Measurements from ENCODE around the gene SUPT4H1. TPM values are rescaled to one million over a fixed set of nuclear protein-coding genes. Genes with fewer than 3 reads are reported as not detected.

SUPT4H1 gene
- total and polyA plus RNA-seq, 9 of the 15 experiments (the other 6 are each of a cell fraction or from before 2014, with no cell fraction given): 62.1 to 320 (median 117) TPM

- Histone ChIP-seq H3K9me1 (ENCODE audit: control insufficient read depth, insufficient read depth, low read length) (peaks cover 3% of the 10 kb centered on the region), H3K36me3 (ENCODE audit: control insufficient read depth, insufficient read depth, low read length) (peaks cover 1% of the 10 kb centered on the region; the same call in 2 of the 3 replicates), H3K9ac (ENCODE audit: insufficient read depth in 1 of 2, low read depth in 2 of 2, low read length in 2 of 2) (peak overlapping the region in 1 of 2 experiments; percentile 23; a peak in 1 of 4 replicates), H3K4me1 (replicated peaks in 1 of 2; ENCODE audit: control insufficient read depth in 2 of 2, insufficient read depth in 2 of 2, low read length in 2 of 2) (peaks cover 17 to 59% of the 10 kb centered on the region in 2 experiments), H3K4me2 (ENCODE audit: insufficient read depth, low read length) (no peak overlapping the region), H3K27me3 (ENCODE audit: control insufficient read depth in 2 of 2, insufficient read depth in 2 of 2, low read length in 2 of 2) (no peaks in the 10 kb centered on the region), H3K4me3 (no peak overlapping the region), H3K27ac (ENCODE audit: extremely low read depth, low read depth, low read length) (no peak overlapping the region), H3K79me2 (ENCODE audit: control insufficient read depth, insufficient read depth, low read length) (peaks cover 20% of the 10 kb centered on the region), H3K9me3 (replicated peaks; ENCODE audit: control insufficient read depth, insufficient read depth, low read depth, low read length) (no peaks in the 10 kb centered on the region), H2AFZ (ENCODE audit: low read depth, low read length) (no peak overlapping the region), H4K20me1 (replicated peaks; ENCODE audit: control insufficient read depth, insufficient read depth, low read length) (peaks cover 13% of the 10 kb centered on the region)
- CTCF ChIA-PET (ENCODE audit: low intra/inter-chr PET ratio): no interaction called here
- DNase-seq (ENCODE audit: extremely low read depth in 1 of 4, low spot score in 3 of 4) (no peak), ATAC-seq (no peak), FAIRE-seq (no peak)
- POLR2A ChIA-PET: interaction anchor here (0.6 to 3.2 kb wide), 5 partner anchors 9 to 204 kb away, joined by 3 to 42 read pairs (median 8); no protein-coding TSS in a partner anchor
- intact Hi-C loops (cut with micrococcal nuclease): no loop called here
- in situ Hi-C loops (cut with MboI): no loop called here
- no TSS peak for BruUV-seq (replicated peaks)
- WGBS (ENCODE audit: insufficient coverage, low coverage, missing lambda C conversion rate): 74% methylated on average over 35 of the region's 66 CpGs
- TF ChIP-seq, protein P1, sequence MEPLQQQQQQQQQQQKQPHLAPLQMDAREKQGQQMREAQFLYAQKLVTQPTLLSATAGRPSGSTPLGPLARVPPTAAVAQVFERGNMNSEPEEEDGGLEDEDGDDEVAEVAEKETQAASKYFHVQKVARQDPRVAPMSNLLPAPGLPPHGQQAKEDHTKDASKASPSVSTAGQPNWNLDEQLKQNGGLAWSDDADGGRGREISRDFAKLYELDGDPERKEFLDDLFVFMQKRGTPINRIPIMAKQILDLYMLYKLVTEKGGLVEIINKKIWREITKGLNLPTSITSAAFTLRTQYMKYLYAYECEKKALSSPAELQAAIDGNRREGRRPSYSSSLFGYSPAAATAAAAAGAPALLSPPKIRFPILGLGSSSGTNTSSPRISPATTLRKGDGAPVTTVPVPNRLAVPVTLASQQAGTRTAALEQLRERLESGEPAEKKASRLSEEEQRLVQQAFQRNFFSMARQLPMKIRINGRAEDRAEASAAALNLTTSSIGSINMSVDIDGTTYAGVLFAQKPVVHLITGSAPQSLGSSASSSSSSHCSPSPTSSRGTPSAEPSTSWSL (CRISPR knock-in tag; IDR thresholded peaks at IDR 0.05; ENCODE audit: borderline replicate concordance): no peak
- TF ChIP-seq ZNF408 (CRISPR knock-in tag; IDR thresholded peaks at IDR 0.05; ENCODE audit: low read depth): no peak
- TF ChIP-seq THRA (IDR thresholded peaks at IDR 0.05): no peak
- TF ChIP-seq HMGN3 (IDR thresholded peaks at IDR 0.05; ENCODE audit: borderline replicate concordance, extremely low read depth, insufficient read length, low read depth, low read length): no peak
- TF ChIP-seq GABPB1 (CRISPR knock-in tag; IDR thresholded peaks at IDR 0.05): peak; percentile 40; the same call in 1 of the 2 replicates
- no peak for TF ChIP-seq BCL6 (CRISPR knock-in tag; IDR thresholded peaks at IDR 0.05)
- no peak for TF ChIP-seq DNMT1 (IDR thresholded peaks at IDR 0.05)
- peak; percentile 6; the same call in 1 of the 2 replicates for TF ChIP-seq MBD2 (IDR thresholded peaks at IDR 0.05; ENCODE audit: borderline replicate concordance, low read depth)
- TF ChIP-seq LEF1 (IDR thresholded peaks at IDR 0.05): no peak
- no peak for TF ChIP-seq TCF7L2 (IDR thresholded peaks at IDR 0.05; ENCODE audit: low read depth, low read length)
- no peak for TF ChIP-seq PURB (CRISPR knock-in tag; IDR thresholded peaks at IDR 0.05; ENCODE audit: low read depth)
- TF ChIP-seq MLX (CRISPR knock-in tag; conservative IDR thresholded peaks at IDR 0.05): no peak
- TF ChIP-seq, protein P2, sequence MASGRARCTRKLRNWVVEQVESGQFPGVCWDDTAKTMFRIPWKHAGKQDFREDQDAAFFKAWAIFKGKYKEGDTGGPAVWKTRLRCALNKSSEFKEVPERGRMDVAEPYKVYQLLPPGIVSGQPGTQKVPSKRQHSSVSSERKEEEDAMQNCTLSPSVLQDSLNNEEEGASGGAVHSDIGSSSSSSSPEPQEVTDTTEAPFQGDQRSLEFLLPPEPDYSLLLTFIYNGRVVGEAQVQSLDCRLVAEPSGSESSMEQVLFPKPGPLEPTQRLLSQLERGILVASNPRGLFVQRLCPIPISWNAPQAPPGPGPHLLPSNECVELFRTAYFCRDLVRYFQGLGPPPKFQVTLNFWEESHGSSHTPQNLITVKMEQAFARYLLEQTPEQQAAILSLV (tag; IDR thresholded peaks at IDR 0.05): no peak
- no peak for TF ChIP-seq NFIX (CRISPR knock-in tag; IDR thresholded peaks at IDR 0.05; ENCODE audit: low read depth)
- no peak for TF ChIP-seq RCOR1 (IDR thresholded peaks at IDR 0.05; ENCODE audit: borderline replicate concordance in 1 of 2, low read depth in 2 of 2, low read length in 2 of 2)
- TF ChIP-seq RAD21 (CRISPR knock-in tag; conservative IDR thresholded peaks at IDR 0.05 in 1 of 2, IDR thresholded peaks at IDR 0.05 in 1 of 2): no peak
Measured at GRCh38 chr17:58324409-58325288, 27.4 kb downstream of the SUPT4H1 start.
